GM12873 (cell line): ENCODE results near the gene CNTNAP2.

Experiments
- CTCF ChIP-seq: IDR thresholded peaks from 2 replicates; pipeline ENCODE4 v1.5.1; 2012; ENCODE audit warnings: low read depth, mild to moderate bottlenecking, moderate library complexity, low read length, control low read depth; ENCODE audit not compliant: insufficient read depth; ENCODE audit errors: missing control alignments

Gene CNTNAP2

GRCh38 chr7:148058092-148058491, 1941.5 kb downstream of the CNTNAP2 start:
- no peak for TF ChIP-seq CTCF

- no peak for TF ChIP-seq CTCF
These were observed 1942.2 kb downstream of the CNTNAP2 start for GRCh38 chr7:148058753-148059152.

- TF ChIP-seq CTCF, result no peak
These were observed 1944.1 kb downstream of the CNTNAP2 start for GRCh38 chr7:148060724-148061123.

GRCh38 chr7:148079206-148080080, 1962.8 kb downstream of the CNTNAP2 start:
- no peak for TF ChIP-seq CTCF

DNA sequence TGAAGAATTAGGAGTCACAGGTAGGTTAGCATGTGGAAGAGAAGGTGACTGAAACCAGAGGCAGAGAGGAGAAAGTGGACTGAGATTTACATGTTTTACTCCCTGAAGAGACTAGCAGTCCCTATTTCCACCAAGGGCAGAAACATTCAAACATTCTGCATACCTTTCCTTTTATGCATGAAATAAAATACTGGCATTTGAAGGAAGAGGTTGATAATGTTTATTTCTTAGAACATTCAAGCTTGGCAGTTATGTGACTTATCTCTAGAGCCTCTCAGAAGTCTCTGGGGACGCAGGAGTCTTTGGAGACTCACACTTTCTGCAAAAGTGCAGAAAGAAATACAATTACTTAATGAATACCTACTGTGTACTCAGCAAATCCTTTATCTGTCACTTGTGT, 1966.8 kb downstream of the CNTNAP2 start:
- TF ChIP-seq CTCF, result no peak

GRCh38 chr7:148084138-148084537, 1967.5 kb downstream of the CNTNAP2 start:
- TF ChIP-seq CTCF, result peak; percentile 60

DNA sequence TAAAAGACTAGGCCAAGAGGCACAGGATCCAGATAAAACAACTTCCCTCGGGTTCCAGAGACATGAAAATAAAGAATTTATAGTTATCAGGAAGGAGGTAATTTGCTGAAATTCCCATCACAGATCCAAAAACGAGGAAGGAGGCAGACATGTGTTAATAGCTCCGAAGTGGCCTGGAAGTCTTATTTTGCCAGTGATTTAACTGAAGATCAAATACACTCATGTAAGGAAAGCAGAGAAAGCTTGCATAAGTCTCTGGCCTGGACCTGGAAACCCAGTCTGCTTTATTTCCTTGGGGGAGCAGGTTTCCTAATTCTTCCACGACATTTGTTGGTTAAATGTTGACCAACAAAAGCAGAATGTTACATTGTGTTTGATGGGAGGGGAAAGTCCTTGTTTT, 1975.3 kb downstream of the CNTNAP2 start:
- no peak for TF ChIP-seq CTCF
